ENCODE data around the gene POLR1G. TPM values are rescaled to one million over a fixed set of nuclear protein-coding genes. Genes with fewer than 3 reads are reported as not detected.
A peak's percentile ranks its signal among the peaks of the same experiment; 100 is the strongest.

The POLR1G gene
- total RNA-seq, 1 donor from 2014 or later = 26.5 TPM

DNA sequence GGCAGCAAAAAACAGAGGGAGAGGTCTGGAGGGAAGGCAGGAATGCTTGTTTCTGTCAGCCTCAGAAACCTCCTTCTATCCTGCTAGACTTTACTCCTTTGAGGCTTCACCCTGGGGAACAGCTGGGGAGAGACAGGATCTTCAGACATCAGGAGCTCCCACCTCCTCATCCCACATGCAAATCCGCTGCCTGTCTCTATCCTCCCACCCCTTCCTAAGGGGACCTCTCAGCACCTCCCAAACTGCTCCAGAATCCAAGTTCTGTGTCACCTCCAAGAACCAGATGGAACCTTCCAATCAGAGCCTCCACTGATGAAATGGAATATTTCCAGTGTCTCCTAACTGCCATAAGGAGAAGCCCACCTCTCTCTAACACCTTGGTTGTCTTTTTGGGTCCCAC is 26.3 kb upstream of the POLR1G start:
- Mint-ChIP-seq H3K27ac (no peak overlapping the region), H3K36me3 (ENCODE audit: low read depth) (no peaks in the 10 kb centered on the region), H3K27me3 (peaks cover 4% of the 10 kb centered on the region), H3K4me3 (no peak overlapping the region), H3K4me1 (no peaks in the 10 kb centered on the region), H3K9me3 (no peaks in the 10 kb centered on the region)
- intact Hi-C loops (cut with micrococcal nuclease) = no loop called here
- no peak for DNase-seq

DNA sequence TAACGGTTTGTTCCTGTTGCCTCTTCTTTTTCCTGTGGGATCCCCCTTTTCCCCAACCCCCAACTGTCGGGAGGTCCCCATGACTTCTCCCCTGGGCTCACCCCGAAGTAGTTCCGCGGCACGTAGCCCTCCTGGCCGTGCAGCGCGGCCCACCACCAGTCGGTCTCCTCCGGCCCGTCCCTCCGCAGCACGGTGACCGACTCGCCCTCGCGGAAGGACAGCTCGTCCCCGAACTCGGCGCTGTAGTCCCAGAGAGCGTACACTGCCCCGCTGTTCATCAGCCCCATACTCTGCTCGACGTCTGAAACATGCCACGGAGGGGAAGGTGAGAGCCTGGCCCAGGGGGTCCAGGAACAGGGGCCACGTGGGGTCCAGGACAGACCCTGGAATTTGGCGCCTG is 24.0 kb upstream of the POLR1G start:
- Mint-ChIP-seq H3K36me3 (ENCODE audit: low read depth) (no peaks in the 10 kb centered on the region), H3K4me1 (no peaks in the 10 kb centered on the region), H3K27me3 (peaks cover 18% of the 10 kb centered on the region), H3K4me3 (no peak overlapping the region), H3K9me3 (no peaks in the 10 kb centered on the region), H3K27ac (no peak overlapping the region)
- no peak for DNase-seq
- intact Hi-C loops (cut with micrococcal nuclease) = no loop called here

- Mint-ChIP-seq H3K27ac (no peak overlapping the region), H3K36me3 (ENCODE audit: low read depth) (no peaks in the 10 kb centered on the region), H3K9me3 (no peaks in the 10 kb centered on the region), H3K4me1 (no peaks in the 10 kb centered on the region), H3K4me3 (no peak overlapping the region), H3K27me3 (peaks cover 23% of the 10 kb centered on the region)
- intact Hi-C loops (cut with micrococcal nuclease) = no loop called here
- no peak for DNase-seq
Measured at GRCh38 chr19:45385392-45386221, 20.8 kb upstream of the POLR1G start.

GRCh38 chr19:45391346-45391745 is 15.1 kb upstream of the POLR1G start:
- Mint-ChIP-seq H3K36me3 (ENCODE audit: low read depth) (peaks cover 5% of the 10 kb centered on the region), H3K27ac (no peak overlapping the region), H3K4me3 (no peak overlapping the region), H3K4me1 (peaks cover 1% of the 10 kb centered on the region), H3K9me3 (no peaks in the 10 kb centered on the region), H3K27me3 (peaks cover 16% of the 10 kb centered on the region)
- intact Hi-C loops (cut with micrococcal nuclease) = no loop called here
- DNase-seq = no peak

- H3K9me3 Mint-ChIP-seq = no peaks in the 10 kb centered on the region
- H3K4me1 Mint-ChIP-seq = peaks cover 1% of the 10 kb centered on the region
- H3K36me3 Mint-ChIP-seq (ENCODE audit: low read depth) = peaks cover 8% of the 10 kb centered on the region
- H3K4me3 Mint-ChIP-seq = no peak overlapping the region
- intact Hi-C loops (cut with micrococcal nuclease) = no loop called here
- peaks cover 15% of the 10 kb centered on the region for H3K27me3 Mint-ChIP-seq
- H3K27ac Mint-ChIP-seq = no peak overlapping the region
- no peak for DNase-seq
Measured at GRCh38 chr19:45391871-45392665, 14.4 kb upstream of the POLR1G start.

GRCh38 chr19:45395821-45396617 is 10.4 kb upstream of the POLR1G start:
- intact Hi-C loops (cut with micrococcal nuclease) = no loop called here
- H3K36me3 Mint-ChIP-seq (ENCODE audit: low read depth) = peaks cover 18% of the 10 kb centered on the region
- H3K9me3 Mint-ChIP-seq = no peaks in the 10 kb centered on the region
- H3K27me3 Mint-ChIP-seq = peaks cover 20% of the 10 kb centered on the region
- H3K4me3 Mint-ChIP-seq = no peak overlapping the region
- DNase-seq = no peak
- H3K4me1 Mint-ChIP-seq = peaks cover 7% of the 10 kb centered on the region
- H3K27ac Mint-ChIP-seq = no peak overlapping the region

- H3K27ac Mint-ChIP-seq = no peak overlapping the region
- H3K27me3 Mint-ChIP-seq = peaks cover 32% of the 10 kb centered on the region
- intact Hi-C loops (cut with micrococcal nuclease) = no loop called here
- no peaks in the 10 kb centered on the region for H3K9me3 Mint-ChIP-seq
- H3K36me3 Mint-ChIP-seq (ENCODE audit: low read depth) = peaks cover 18% of the 10 kb centered on the region
- peak; percentile 45 for DNase-seq
- H3K4me1 Mint-ChIP-seq = peaks cover 29% of the 10 kb centered on the region
- no peak overlapping the region for H3K4me3 Mint-ChIP-seq
Measured at GRCh38 chr19:45400192-45400591, 6.3 kb upstream of the POLR1G start.

DNA sequence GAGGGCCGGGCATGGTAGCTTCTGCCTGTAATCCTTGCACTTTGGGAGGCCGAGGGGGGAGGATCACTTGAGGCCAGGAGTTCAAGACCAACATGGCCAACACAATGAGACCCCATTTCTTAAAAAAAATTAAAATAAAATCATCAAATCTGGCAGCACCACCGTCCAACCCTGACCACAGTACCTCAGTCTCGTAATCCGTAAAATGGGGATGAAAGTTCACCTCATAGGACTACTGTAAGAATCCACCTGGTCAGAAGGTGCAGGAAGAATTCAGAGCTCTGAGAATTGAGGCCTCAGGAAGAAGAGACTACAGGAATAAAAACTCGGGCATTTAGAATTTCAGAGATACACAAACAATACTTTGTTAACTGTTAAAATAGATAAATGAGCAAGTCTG is 4.6 kb upstream of the POLR1G start:
- intact Hi-C loops (cut with micrococcal nuclease) = no loop called here
- Mint-ChIP-seq H3K27me3 (peaks cover 25% of the 10 kb centered on the region), H3K9me3 (no peaks in the 10 kb centered on the region), H3K27ac (no peak overlapping the region), H3K36me3 (ENCODE audit: low read depth) (peaks cover 14% of the 10 kb centered on the region), H3K4me1 (peaks cover 35% of the 10 kb centered on the region), H3K4me3 (no peak overlapping the region)
- DNase-seq = no peak

DNA sequence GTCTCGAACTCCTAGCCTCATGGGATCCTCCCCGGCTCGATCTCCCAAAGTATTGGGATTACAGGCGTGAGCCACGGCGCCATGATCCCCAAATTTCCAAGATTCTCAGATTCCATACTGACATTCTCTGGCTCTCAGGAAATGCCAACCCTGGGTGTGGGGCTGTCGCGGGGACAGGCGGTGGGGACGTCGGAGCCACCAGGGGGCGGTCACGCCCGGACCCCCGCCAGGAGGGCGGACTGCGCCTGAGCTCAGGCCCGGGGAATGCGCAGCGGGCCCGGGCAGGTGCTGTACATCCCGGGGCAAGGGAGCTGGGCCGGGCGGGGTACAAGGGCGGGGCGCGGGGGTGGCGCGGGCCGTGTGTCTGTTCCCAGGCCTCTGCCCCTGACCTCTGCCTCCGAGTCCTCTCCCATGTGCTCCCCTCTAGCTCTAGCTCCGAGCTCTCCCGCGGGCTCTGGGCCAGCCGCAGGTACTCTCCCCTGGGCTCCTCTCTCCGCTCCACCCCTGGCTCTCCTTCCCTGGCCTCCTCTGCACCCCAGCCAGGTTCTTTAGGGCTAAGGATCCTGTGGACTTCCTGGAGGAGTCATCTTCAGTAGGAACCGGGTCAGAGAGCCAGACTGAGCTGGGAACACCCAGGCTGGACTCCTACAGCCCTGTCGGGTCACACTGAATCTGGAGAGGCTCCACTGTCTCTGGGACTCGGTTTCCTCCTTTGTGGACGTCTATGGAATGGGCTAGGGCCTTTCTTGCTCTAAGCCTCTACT is 4.0 kb upstream of the POLR1G start:
- Mint-ChIP-seq H3K4me1 (peaks cover 35% of the 10 kb centered on the region), H3K27me3 (peaks cover 19% of the 10 kb centered on the region), H3K9me3 (no peaks in the 10 kb centered on the region), H3K27ac (no peak overlapping the region), H3K36me3 (ENCODE audit: low read depth) (peaks cover 9% of the 10 kb centered on the region), H3K4me3 (no peak overlapping the region)
- DNase-seq = peak; percentile 74
- intact Hi-C loops (cut with micrococcal nuclease) = no loop called here

- no peak for DNase-seq
- no peak overlapping the region for H3K4me3 Mint-ChIP-seq
- no peaks in the 10 kb centered on the region for H3K9me3 Mint-ChIP-seq
- no peak overlapping the region for H3K27ac Mint-ChIP-seq
- H3K4me1 Mint-ChIP-seq = peaks cover 37% of the 10 kb centered on the region
- H3K27me3 Mint-ChIP-seq = peaks cover 17% of the 10 kb centered on the region
- intact Hi-C loops (cut with micrococcal nuclease) = no loop called here
- H3K36me3 Mint-ChIP-seq (ENCODE audit: low read depth) = peaks cover 9% of the 10 kb centered on the region
Measured at GRCh38 chr19:45403272-45403671, 3.2 kb upstream of the POLR1G start.

DNA sequence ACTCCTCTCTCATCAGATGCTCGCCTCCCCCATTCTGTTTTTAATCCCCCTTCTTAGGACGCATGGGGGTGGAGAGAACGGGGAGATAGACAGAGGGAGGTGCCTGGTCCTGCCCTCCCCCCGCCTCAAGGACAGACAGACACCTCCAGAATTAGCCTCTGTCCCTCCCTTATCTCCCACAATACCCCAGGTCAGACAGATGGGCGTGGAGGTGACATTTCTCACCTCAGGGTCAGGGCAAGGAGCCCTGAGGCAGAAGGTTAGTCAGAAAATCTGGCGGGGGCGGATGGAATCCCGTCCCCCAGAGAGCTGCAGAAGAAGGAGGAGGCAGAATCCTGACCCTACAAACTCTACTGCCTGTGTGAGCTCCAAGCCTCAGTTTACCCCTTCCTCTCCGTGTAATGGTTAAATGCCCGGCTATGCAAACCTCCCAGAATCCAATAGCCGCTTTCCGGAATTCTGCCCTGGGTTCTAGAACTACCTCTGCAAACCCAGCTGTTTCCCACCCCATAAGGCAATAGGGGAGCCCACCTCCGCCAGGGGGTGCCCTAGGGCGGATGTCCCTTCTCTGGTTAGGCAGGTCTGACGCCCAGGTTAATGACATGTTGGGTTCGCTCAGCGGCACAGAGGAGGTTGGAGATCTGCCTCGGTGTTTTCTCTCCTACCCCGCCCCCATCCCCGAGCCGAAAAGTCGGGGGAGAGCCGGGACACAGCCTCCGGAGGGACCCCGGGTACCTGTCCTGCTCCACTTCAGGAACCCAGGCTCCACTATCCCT is 2.5 kb upstream of the POLR1G start:
- no peak overlapping the region for H3K27ac Mint-ChIP-seq

GRCh38 chr19:45404557-45405434 is 1.6 kb upstream of the POLR1G start, which contains the start of gene PPP1R13L:
Gene PPP1R13L (minus strand): TSS chr19:45405069. CDS start chr19:45398318, 6,751 bp downstream.
- H3K4me3 Mint-ChIP-seq = peak within 1 kb of the TSS; percentile 97
- peak; percentile 93 for DNase-seq
- H3K27ac Mint-ChIP-seq = peak within 1 kb of the TSS; percentile 89
- H3K9me3 Mint-ChIP-seq = no peaks in the 10 kb centered on the region
- intact Hi-C loops (cut with micrococcal nuclease) = loop anchor here (1.0 to 5.0 kb wide), 3 partner anchors 19 to 1877 kb away; partner anchors contain the start of genes ERCC1, ERCC2 and ETHE1
- peaks cover 36% of the 10 kb centered on the region for H3K4me1 Mint-ChIP-seq
- peaks cover 15% of the 10 kb centered on the region for H3K36me3 Mint-ChIP-seq (ENCODE audit: low read depth)
- H3K27me3 Mint-ChIP-seq = peaks cover 12% of the 10 kb centered on the region

More for the DNA sequence above, 2.5 kb upstream of the POLR1G start:
- Mint-ChIP-seq H3K36me3 (ENCODE audit: low read depth) (peaks cover 11% of the 10 kb centered on the region), H3K4me1 (peaks cover 36% of the 10 kb centered on the region), H3K9me3 (no peaks in the 10 kb centered on the region), H3K27me3 (peaks cover 12% of the 10 kb centered on the region), H3K4me3 (peak overlapping the region; percentile 97)
- intact Hi-C loops (cut with micrococcal nuclease) = no loop called here
- DNase-seq = peak; percentile 93
